Superior temporal gyrus (tissue), 1 donor: ENCODE data around the gene TCEA2.
"Not testable (repeated sequence)": the region's sequence is repeated elsewhere in the genome, so short reads cannot be mapped to it uniquely, and the experiment has no call there.

Source experiments
- DNase-seq: peaks from one replicate; pipeline ENCODE4 v3.0.0-alpha.2; 2016; ENCODE audit errors: extremely low spot score

The TCEA2 gene

DNA sequence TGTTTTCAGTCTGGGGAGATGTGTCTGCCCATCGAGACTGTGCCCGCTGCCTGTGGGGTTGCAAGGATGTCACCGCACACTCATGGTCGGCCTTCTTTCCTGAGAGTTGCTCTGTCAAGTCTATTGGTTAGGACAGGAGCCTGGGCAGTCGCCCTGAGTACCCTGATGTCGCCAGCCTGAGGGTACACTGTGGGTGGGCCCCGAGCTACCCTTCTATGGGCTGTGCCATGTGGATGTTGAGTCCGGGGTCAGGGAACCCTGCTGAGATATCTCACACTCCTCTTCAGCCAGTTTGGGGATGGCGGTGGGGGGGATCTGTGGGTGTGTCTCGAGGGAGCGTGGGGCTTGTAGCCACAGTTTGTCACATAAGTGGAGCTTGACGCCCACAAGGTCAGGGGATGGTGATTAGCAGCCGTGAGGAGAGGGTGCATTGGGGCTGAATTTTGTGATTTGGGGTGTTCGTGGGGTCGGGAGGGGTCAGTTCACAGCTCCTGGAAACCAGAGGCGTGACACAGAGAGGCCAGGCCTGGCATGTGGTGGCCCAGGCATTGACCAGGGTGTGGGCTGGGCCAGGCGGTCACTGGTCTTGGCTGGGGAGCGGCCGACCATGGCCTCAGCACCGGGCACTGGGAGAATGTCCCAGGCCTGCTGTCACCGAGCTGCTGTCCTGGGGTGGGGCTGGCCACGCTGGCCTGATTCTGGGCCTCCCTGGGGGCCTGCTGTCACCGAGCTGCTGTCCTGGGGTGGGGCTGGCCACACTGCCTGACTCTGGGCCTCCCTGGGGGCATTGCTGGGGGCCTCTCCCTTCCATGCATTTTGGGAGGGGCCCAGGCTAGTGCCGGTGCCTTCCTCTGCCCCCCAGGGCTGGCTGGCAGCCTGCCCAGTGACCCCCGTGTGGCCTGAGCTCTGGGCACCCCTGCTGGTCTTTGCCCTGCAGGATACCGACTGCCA is 46.0 kb downstream of the TCEA2 start:
- DNase-seq = peak; percentile 0

DNA sequence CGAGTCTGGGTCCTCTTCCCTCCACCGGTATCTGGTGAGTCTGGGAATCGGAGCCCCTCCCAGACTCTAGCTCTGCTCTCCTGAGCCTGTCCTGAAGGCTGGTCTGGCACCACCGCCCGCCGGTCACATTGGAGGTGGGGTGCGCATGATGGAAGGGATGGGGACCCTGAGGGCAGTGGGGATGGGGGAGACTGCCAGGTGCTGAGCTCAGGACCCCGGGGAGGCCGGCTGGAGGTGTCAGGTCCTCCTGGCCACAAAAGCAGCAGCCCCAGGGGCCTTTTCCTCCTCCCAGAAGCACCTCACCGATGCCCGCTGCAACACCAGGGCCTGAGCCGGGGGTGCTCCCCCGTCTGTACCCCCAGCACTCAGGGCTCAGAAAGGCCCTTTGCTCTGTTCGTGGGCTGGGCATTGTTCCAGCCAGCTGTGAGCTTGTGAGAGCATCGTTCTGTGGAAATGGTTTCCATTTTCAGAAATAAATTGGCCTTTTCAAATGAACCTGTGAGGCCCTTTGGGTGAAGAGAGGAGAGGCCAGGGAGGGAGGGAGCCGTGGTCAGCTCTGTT is 46.9 kb downstream of the TCEA2 start:
- DNase-seq = peak; percentile 21

GRCh38 chr20:64110411-64111068 is 47.5 kb downstream of the TCEA2 start:
- peak; percentile 1 for DNase-seq

- peak; percentile 4 for DNase-seq
These were observed 49.0 kb downstream of the TCEA2 start for GRCh38 chr20:64111841-64112641.

GRCh38 chr20:64112691-64113443 is 49.9 kb downstream of the TCEA2 start:
- DNase-seq = no peak

GRCh38 chr20:64113444-64113775 is 50.4 kb downstream of the TCEA2 start:
- no peak for DNase-seq

GRCh38 chr20:64113796-64114355 is 50.9 kb downstream of the TCEA2 start:
- DNase-seq = no peak

DNA sequence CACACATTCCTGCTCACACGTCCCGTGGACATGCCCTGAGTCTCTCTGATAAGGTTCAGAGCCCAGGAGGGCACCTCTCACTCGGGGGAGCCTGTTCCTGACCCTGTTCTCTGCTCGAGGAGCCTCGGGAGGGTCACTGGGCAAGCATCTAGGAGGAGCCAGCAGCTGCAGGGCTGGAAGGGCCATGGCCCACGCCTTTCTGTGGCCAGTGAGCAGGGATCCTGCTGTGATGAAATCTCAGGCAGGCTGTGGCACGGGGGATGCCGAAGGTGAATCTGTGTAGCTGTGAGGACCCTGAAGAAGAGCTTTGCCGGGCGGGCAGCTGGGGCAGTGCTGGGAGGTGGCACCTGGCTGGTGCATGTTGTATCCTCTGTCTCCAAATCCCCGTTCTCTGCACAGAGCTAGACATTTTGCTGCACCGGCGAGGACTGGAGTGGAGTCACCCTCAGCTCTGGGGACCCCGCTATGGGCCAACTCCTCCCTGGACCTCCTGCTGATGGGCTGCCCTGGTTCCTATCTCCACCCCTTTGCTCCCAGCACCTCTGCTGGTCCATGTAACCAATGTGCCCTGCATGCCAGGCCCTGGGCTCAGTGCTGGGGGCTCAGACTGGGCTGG is 51.5 kb downstream of the TCEA2 start:
- DNase-seq = no peak

DNA sequence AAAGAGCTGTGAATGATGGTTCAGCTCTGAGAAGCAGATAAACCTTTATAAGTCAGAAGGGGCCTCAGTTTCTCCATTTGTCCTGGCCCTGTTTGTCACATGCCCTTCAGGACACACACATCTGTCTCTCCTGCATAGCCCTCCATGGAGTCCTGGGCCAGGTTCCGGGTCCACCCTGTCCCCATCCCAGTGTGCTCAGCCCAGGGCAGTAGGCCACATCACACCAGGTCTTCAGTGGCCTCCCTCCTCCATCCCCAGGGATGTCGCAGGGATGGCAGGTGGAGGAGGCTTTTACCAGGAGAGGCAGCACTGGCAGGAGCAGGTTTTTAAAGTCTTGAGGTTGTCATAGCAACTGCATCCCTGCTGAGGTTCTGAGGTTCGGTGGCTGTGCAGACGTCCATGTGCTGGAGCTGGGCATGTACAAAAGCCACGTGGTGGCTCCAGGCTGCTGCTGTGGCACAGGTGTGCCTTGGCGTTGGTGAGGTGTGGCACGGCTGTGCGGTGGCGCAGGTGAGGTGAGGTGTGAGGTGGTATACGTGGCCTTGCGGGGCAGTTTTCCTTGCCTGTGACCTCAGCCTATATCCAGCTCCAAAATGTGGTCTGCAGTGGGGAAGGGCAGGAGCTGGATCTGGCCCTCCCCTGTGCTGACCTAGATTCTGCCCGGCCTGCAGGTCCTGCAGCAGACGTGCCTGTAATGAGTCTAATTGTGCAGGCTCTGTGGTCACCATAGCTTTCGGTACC is 52.3 kb downstream of the TCEA2 start:
- peak; percentile 47 for DNase-seq

DNA sequence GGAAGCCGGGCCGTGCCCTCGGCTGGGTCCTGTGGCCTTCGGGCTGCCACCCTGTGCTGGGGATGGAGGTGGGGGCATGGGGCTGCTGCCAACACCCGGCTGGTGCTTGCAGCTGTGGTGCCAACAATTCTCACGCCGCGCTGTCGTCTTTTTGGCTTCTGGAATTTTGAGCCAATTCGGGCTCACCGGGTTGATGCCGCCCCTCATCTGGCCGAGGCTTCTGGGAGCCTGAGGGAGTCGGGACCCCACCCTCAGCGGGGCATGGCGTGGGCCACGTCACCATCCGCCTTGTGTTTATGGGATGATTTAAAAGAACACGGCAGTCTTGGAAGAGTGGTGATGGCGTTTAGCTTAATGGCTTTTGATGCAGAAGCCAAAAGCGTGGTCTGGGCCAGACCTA is 53.0 kb downstream of the TCEA2 start:
- no peak for DNase-seq

- DNase-seq = no peak
These were observed 53.8 kb downstream of the TCEA2 start for GRCh38 chr20:64116541-64117431.

DNA sequence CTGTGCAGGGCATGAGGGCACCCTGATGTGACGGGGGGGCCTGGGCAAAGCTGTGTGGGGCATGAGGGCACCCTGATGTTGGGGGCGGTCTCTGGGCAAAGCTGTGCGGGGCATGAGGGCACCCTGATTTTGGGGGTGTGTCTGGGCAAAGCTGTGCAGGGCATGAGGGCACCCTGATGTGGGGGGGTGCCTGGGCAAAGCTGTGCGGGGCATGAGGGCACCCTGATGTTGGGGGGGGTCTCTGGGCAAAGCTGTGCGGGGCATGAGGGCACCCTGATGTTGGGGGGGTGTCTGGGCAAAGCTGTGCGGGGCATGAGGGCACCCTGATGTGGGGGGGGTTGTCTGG is 54.4 kb downstream of the TCEA2 start:
- not testable (repeated sequence) for DNase-seq

- DNase-seq = no peak
These were observed 56.3 kb downstream of the TCEA2 start for GRCh38 chr20:64119301-64119680.

GRCh38 chr20:64119681-64120341 is 56.8 kb downstream of the TCEA2 start:
- DNase-seq = no peak

- no peak for DNase-seq
These were observed 58.6 kb downstream of the TCEA2 start for GRCh38 chr20:64121586-64121985.
